Activated naive CD4-positive, alpha-beta T cell treated with anti-CD3 and anti-CD28 coated beads, Interleukin-2, amount 10 ng/mL, durations not matched to agents 7 days and 5 days (primary cell): ENCODE measurements around the gene ADAMTS2.

Source experiments
- CTCF ChIA-PET: fragments of 350-600 bp; sonication (Branson Sonifier 250); formaldehyde crosslinking; loops from one replicate; lab custom pipeline; 2021; ENCODE audit warnings: antibody characterized with exemption; lab: Charles Lee
- DNase-seq: peaks from one replicate; pipeline ENCODE4 v3.0.0-alpha.2; 2020
- H3K27ac Mint-ChIP-seq: one replicate; pipeline ENCODE4 v1.8.0; 2021; ENCODE audit warnings: mild to moderate bottlenecking, moderate library complexity, mixed read lengths
- H3K27me3 Mint-ChIP-seq: one replicate; pipeline ENCODE4 v1.8.0; 2021; ENCODE audit warnings: mild to moderate bottlenecking, mixed read lengths
- H3K36me3 Mint-ChIP-seq: one replicate; pipeline ENCODE4 v1.8.0; 2021; ENCODE audit warnings: mixed read lengths
- H3K4me1 Mint-ChIP-seq: one replicate; pipeline ENCODE4 v1.8.0; 2021; ENCODE audit warnings: mixed read lengths
- H3K4me3 Mint-ChIP-seq: one replicate; pipeline ENCODE4 v1.8.0; 2021; ENCODE audit warnings: mild to moderate bottlenecking, moderate library complexity, mixed read lengths
- H3K9me3 Mint-ChIP-seq: one replicate; pipeline ENCODE4 v1.8.0; 2021; ENCODE audit warnings: mixed read lengths

ADAMTS2 gene

GRCh38 chr5:179192891-179193470 lies 152.3 kb downstream of the ADAMTS2 start:
- no peaks in the 10 kb centered on the region for H3K4me1 Mint-ChIP-seq
- CTCF ChIA-PET: no interaction called here
- no peak overlapping the region for H3K27ac Mint-ChIP-seq
- no peak for DNase-seq
- H3K36me3 Mint-ChIP-seq: no peaks in the 10 kb centered on the region
- no peak overlapping the region for H3K4me3 Mint-ChIP-seq
- H3K9me3 Mint-ChIP-seq: no peaks in the 10 kb centered on the region
- H3K27me3 Mint-ChIP-seq: peaks cover 3% of the 10 kb centered on the region

- DNase-seq: no peak
- H3K36me3 Mint-ChIP-seq: no peaks in the 10 kb centered on the region
- no peak overlapping the region for H3K4me3 Mint-ChIP-seq
- H3K9me3 Mint-ChIP-seq: no peaks in the 10 kb centered on the region
- CTCF ChIA-PET: no interaction called here
- no peaks in the 10 kb centered on the region for H3K4me1 Mint-ChIP-seq
- H3K27me3 Mint-ChIP-seq: peaks cover 3% of the 10 kb centered on the region
- H3K27ac Mint-ChIP-seq: no peak overlapping the region
These were observed 152.9 kb downstream of the ADAMTS2 start for GRCh38 chr5:179192185-179192890.

- Mint-ChIP-seq H3K36me3 (no peaks in the 10 kb centered on the region), H3K27ac (no peak overlapping the region), H3K27me3 (peaks cover 3% of the 10 kb centered on the region), H3K4me3 (no peak overlapping the region), H3K4me1 (no peaks in the 10 kb centered on the region), H3K9me3 (no peaks in the 10 kb centered on the region)
- CTCF ChIA-PET: no interaction called here
- no peak for DNase-seq
These were observed 153.6 kb downstream of the ADAMTS2 start for GRCh38 chr5:179191506-179192184.

- Mint-ChIP-seq H3K27ac (no peak overlapping the region), H3K4me1 (no peaks in the 10 kb centered on the region), H3K36me3 (no peaks in the 10 kb centered on the region), H3K4me3 (no peak overlapping the region), H3K9me3 (no peaks in the 10 kb centered on the region), H3K27me3 (peaks cover 3% of the 10 kb centered on the region)
- no peak for DNase-seq
- CTCF ChIA-PET: no interaction called here
These were observed 154.3 kb downstream of the ADAMTS2 start for GRCh38 chr5:179190851-179191505.

GRCh38 chr5:179188636-179189035 lies 156.6 kb downstream of the ADAMTS2 start:
- no peak for DNase-seq
- H3K4me1 Mint-ChIP-seq: no peaks in the 10 kb centered on the region
- no peaks in the 10 kb centered on the region for H3K36me3 Mint-ChIP-seq
- H3K27ac Mint-ChIP-seq: no peak overlapping the region
- CTCF ChIA-PET: no interaction called here
- no peaks in the 10 kb centered on the region for H3K9me3 Mint-ChIP-seq
- H3K27me3 Mint-ChIP-seq: peaks cover 3% of the 10 kb centered on the region
- H3K4me3 Mint-ChIP-seq: no peak overlapping the region

GRCh38 chr5:179187681-179188575 lies 157.3 kb downstream of the ADAMTS2 start:
- DNase-seq: no peak
- Mint-ChIP-seq H3K27me3 (peaks cover 3% of the 10 kb centered on the region), H3K4me1 (no peaks in the 10 kb centered on the region), H3K27ac (no peak overlapping the region), H3K4me3 (no peak overlapping the region), H3K36me3 (no peaks in the 10 kb centered on the region), H3K9me3 (no peaks in the 10 kb centered on the region)
- CTCF ChIA-PET: no interaction called here

GRCh38 chr5:179187229-179187678 lies 158.0 kb downstream of the ADAMTS2 start:
- H3K4me1 Mint-ChIP-seq: no peaks in the 10 kb centered on the region
- H3K4me3 Mint-ChIP-seq: no peak overlapping the region
- H3K27me3 Mint-ChIP-seq: peaks cover 1% of the 10 kb centered on the region
- DNase-seq: no peak
- no peaks in the 10 kb centered on the region for H3K36me3 Mint-ChIP-seq
- no peak overlapping the region for H3K27ac Mint-ChIP-seq
- no peaks in the 10 kb centered on the region for H3K9me3 Mint-ChIP-seq
- CTCF ChIA-PET: no interaction called here

GRCh38 chr5:179186801-179187200 lies 158.5 kb downstream of the ADAMTS2 start:
- no peak for DNase-seq
- H3K27ac Mint-ChIP-seq: no peak overlapping the region
- H3K9me3 Mint-ChIP-seq: no peaks in the 10 kb centered on the region
- H3K4me1 Mint-ChIP-seq: no peaks in the 10 kb centered on the region
- H3K36me3 Mint-ChIP-seq: no peaks in the 10 kb centered on the region
- peaks cover 6% of the 10 kb centered on the region for H3K27me3 Mint-ChIP-seq
- CTCF ChIA-PET: no interaction called here
- no peak overlapping the region for H3K4me3 Mint-ChIP-seq

- H3K27me3 Mint-ChIP-seq: peaks cover 10% of the 10 kb centered on the region
- no peak for DNase-seq
- H3K27ac Mint-ChIP-seq: no peak overlapping the region
- no peak overlapping the region for H3K4me3 Mint-ChIP-seq
- H3K9me3 Mint-ChIP-seq: no peaks in the 10 kb centered on the region
- H3K4me1 Mint-ChIP-seq: no peaks in the 10 kb centered on the region
- CTCF ChIA-PET: no interaction called here
- no peaks in the 10 kb centered on the region for H3K36me3 Mint-ChIP-seq
These were observed 159.3 kb downstream of the ADAMTS2 start for GRCh38 chr5:179185941-179186411.

- no peaks in the 10 kb centered on the region for H3K4me1 Mint-ChIP-seq
- CTCF ChIA-PET: no interaction called here
- no peak overlapping the region for H3K4me3 Mint-ChIP-seq
- H3K36me3 Mint-ChIP-seq: no peaks in the 10 kb centered on the region
- DNase-seq: no peak
- no peak overlapping the region for H3K27ac Mint-ChIP-seq
- H3K27me3 Mint-ChIP-seq: peaks cover 16% of the 10 kb centered on the region
- no peaks in the 10 kb centered on the region for H3K9me3 Mint-ChIP-seq
These were observed 159.9 kb downstream of the ADAMTS2 start for GRCh38 chr5:179185256-179185940.

- H3K27me3 Mint-ChIP-seq: peaks cover 16% of the 10 kb centered on the region
- no peaks in the 10 kb centered on the region for H3K36me3 Mint-ChIP-seq
- no peaks in the 10 kb centered on the region for H3K9me3 Mint-ChIP-seq
- no peaks in the 10 kb centered on the region for H3K4me1 Mint-ChIP-seq
- no peak overlapping the region for H3K27ac Mint-ChIP-seq
- no peak for DNase-seq
- H3K4me3 Mint-ChIP-seq: no peak overlapping the region
- CTCF ChIA-PET: no interaction called here
These were observed 160.7 kb downstream of the ADAMTS2 start for GRCh38 chr5:179184521-179185050.

GRCh38 chr5:179183481-179183880 lies 161.8 kb downstream of the ADAMTS2 start:
- Mint-ChIP-seq H3K27ac (no peak overlapping the region), H3K4me1 (no peaks in the 10 kb centered on the region), H3K27me3 (peaks cover 16% of the 10 kb centered on the region), H3K9me3 (no peaks in the 10 kb centered on the region), H3K36me3 (no peaks in the 10 kb centered on the region), H3K4me3 (no peak overlapping the region)
- CTCF ChIA-PET: no interaction called here
- no peak for DNase-seq

- no peaks in the 10 kb centered on the region for H3K9me3 Mint-ChIP-seq
- peaks cover 16% of the 10 kb centered on the region for H3K27me3 Mint-ChIP-seq
- H3K4me3 Mint-ChIP-seq: no peak overlapping the region
- no peak for DNase-seq
- H3K4me1 Mint-ChIP-seq: no peaks in the 10 kb centered on the region
- no peak overlapping the region for H3K27ac Mint-ChIP-seq
- CTCF ChIA-PET: interaction anchor here (1.2 kb wide), 1 partner anchor 15 kb away, joined by 3 read pairs; no protein-coding TSS in a partner anchor
- H3K36me3 Mint-ChIP-seq: no peaks in the 10 kb centered on the region
These were observed 162.7 kb downstream of the ADAMTS2 start for GRCh38 chr5:179182601-179183000.
